Caki2 (cell line): ENCODE results near the gene CCDC190. TPM values are rescaled to one million over a fixed set of nuclear protein-coding genes. Genes with fewer than 3 reads are reported as not detected.
A peak's percentile ranks its signal among the peaks of the same experiment; 100 is the strongest.
"Not testable (repeated sequence)": the region's sequence is repeated elsewhere in the genome, so short reads cannot be mapped to it uniquely, and the experiment has no call there.

Experiments
- DNase-seq: peaks from one replicate; pipeline ENCODE4 v3.0.0-alpha.2; 2015; ENCODE audit warnings: low read depth
- in situ Hi-C: cut with HindIII; loops from 2 replicates; pipeline ENCODE4 v1.10.0; 2016; ENCODE audit warnings: low sequenced_read_pairs, low pct_unique_long_range_greater_than_20kb, mixed read lengths
- total RNA-seq: library from RNA; depleted of rRNA; stranded (reverse); fragments of >200 nt; shearing (Covaris generic); gene quantifications from 2 replicates; pipeline ENCODE4 v1.2.3, GENCODE V29; 2014; ENCODE audit warnings: low replicate concordance

Gene CCDC190
- total RNA-seq, 1 experiment from 2014 or later = not detected

GRCh38 chr1:162847839-162848453 lies 13.0 kb downstream of the CCDC190 start:
- in situ Hi-C loops = no loop called here
- peak; percentile 43 for DNase-seq

GRCh38 chr1:162846256-162847212 lies 14.4 kb downstream of the CCDC190 start:
- in situ Hi-C loops = no loop called here
- peak; percentile 79 for DNase-seq

GRCh38 chr1:162844153-162844552 lies 16.8 kb downstream of the CCDC190 start:
- no peak for DNase-seq
- in situ Hi-C loops = no loop called here

GRCh38 chr1:162840250-162840839 lies 20.6 kb downstream of the CCDC190 start:
- no peak for DNase-seq
- in situ Hi-C loops = no loop called here

GRCh38 chr1:162838863-162839262 lies 22.1 kb downstream of the CCDC190 start:
- in situ Hi-C loops = no loop called here
- DNase-seq = no peak

- no peak for DNase-seq
- in situ Hi-C loops = no loop called here
These were observed 25.6 kb downstream of the CCDC190 start for GRCh38 chr1:162835157-162835899.

- in situ Hi-C loops = no loop called here
- no peak for DNase-seq
These were observed 28.5 kb downstream of the CCDC190 start for GRCh38 chr1:162832470-162832869.

GRCh38 chr1:162829268-162829667 lies 31.7 kb downstream of the CCDC190 start:
- no peak for DNase-seq
- in situ Hi-C loops = no loop called here

- in situ Hi-C loops = no loop called here
- DNase-seq = no peak
These were observed 37.0 kb downstream of the CCDC190 start for GRCh38 chr1:162823771-162824525.

- no peak for DNase-seq
- in situ Hi-C loops = no loop called here
These were observed 37.7 kb downstream of the CCDC190 start for GRCh38 chr1:162823231-162823630.

- in situ Hi-C loops = no loop called here
- no peak for DNase-seq
These were observed 38.4 kb downstream of the CCDC190 start for GRCh38 chr1:162822391-162823200.

GRCh38 chr1:162818666-162819065 lies 42.3 kb downstream of the CCDC190 start:
- DNase-seq, in situ Hi-C loops: not testable (repeated sequence)

GRCh38 chr1:162818136-162818535 lies 42.8 kb downstream of the CCDC190 start:
- in situ Hi-C loops, DNase-seq: not testable (repeated sequence)

GRCh38 chr1:162812357-162812756 lies 48.6 kb downstream of the CCDC190 start:
- in situ Hi-C loops, DNase-seq: not testable (repeated sequence)

- in situ Hi-C loops, DNase-seq: not testable (repeated sequence)
These were observed 53.5 kb downstream of the CCDC190 start for GRCh38 chr1:162807503-162807902.
